Coronary artery (tissue), 2 donors: Measurements from ENCODE around the gene TMEM43.

Source experiments
- DNase-seq: peaks from one replicate; pipeline ENCODE4 v3.0.0-alpha.2; 2017; ENCODE audit warnings: low spot score
- H3K27ac ChIP-seq, 2 donors: fragments of 200-600 bp; sonication (generic); one replicate each; pipeline ENCODE4 v1.5.1; 2016 to 2019
- H3K4me3 ChIP-seq: fragments of 200-600 bp; sonication (generic); 2 replicates; pipeline ENCODE4 v1.5.1; 2016; ENCODE audit warnings: mild to moderate bottlenecking, moderate library complexity
- CTCF ChIP-seq: fragments of 200-600 bp; sonication (generic); IDR thresholded peaks from one replicate; pipeline ENCODE4 v1.5.1; 2019; ENCODE audit warnings: antibody characterized with exemption

TMEM43 gene

DNA sequence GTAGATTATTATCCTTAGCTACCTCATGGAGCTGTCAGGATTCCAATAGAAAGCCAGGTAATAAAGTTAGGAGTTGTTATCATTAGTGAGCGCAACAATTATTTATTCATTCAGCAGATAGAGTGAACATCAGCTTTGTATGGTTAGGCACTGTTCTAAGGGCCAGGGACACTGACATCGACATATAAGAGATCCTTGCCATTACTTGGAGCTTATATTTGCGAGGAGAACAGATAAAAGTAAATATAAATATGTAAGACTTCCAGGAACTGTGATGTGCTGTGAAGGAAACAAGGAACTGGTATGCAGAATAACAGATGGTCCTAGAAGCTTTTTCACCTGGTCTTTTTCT is 54.2 kb downstream of the TMEM43 start:
- Histone ChIP-seq H3K27ac (peak overlapping the region; percentile 78 to 82), H3K4me3 (peak overlapping the region; percentile 83)
- no peak for TF ChIP-seq CTCF
- DNase-seq = no peak

DNA sequence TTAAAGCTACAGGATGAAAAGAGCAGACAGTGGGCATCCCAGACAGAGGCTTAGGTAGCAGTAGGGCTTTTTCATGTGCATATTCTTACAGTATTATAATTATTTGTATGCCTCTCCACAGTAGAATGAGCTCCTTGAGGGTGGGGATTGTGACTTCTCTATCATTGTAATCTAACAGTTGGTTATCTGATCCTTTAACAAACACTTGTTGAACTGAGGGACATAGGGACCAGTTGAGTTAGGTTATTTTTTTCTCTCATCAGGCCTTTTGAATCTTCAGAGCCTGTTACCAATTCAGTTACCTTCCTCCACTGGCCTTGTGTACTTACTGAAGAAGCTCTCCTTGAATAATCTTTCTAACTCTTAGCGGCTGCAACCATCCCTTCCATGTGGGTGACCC is 54.9 kb downstream of the TMEM43 start:
- no peak overlapping the region for H3K27ac ChIP-seq
- no peak overlapping the region for H3K4me3 ChIP-seq
- DNase-seq = no peak
- TF ChIP-seq CTCF = no peak

DNA sequence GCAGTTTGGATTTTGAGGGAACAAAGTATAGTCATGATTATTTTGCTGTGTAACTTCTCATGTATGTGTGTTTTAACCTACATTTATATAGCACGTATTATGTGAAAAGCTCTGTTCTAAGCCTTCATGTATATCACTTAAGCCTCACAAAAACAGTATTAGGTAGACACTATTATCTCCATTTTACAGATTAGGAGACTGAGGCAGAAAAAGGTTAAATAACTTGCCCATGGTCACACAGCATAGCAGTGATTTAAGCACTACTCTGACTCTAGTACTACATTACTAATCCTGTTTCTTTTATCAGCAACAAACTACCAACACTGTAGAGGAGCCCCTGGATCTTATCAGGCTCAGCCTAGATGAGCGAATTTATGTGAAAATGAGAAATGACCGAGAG is 56.4 kb downstream of the TMEM43 start:
- no peak for DNase-seq
- TF ChIP-seq CTCF = no peak
- Histone ChIP-seq H3K27ac (no peak overlapping the region), H3K4me3 (no peak overlapping the region)

GRCh38 chr3:14183015-14183577 is 58.2 kb downstream of the TMEM43 start:
- TF ChIP-seq CTCF = no peak
- no peak for DNase-seq
- Histone ChIP-seq H3K27ac (no peak overlapping the region), H3K4me3 (no peak overlapping the region)

DNA sequence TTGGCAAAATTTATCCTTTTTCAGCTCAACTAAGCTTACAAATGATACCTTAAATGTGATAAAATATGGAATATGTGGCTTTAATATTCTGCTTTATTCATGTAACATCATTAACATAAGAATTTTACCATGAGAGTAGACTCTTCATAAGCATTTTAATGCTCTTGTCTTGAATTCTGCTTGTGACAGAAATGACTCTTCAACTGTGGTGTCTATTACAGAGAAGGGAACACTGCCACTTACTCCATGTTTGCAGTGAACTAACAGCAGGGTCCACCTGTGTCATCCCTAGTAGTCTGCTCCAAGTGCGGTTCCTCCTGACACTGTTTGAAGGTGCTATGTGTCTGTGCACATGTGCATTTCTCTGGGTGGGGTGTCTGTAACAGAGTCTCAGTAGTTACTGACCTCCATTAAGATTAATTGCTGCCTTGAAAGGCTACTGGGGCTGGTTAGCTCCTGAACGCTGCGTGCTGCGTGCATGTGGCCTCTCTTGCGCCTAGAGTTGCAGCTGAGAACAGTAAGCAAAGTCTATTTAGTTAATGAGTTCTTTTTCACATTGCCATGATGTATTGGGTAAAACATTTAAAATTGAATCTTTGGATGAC is 62.1 kb downstream of the TMEM43 start:
- no peak for TF ChIP-seq CTCF
- DNase-seq = no peak
- Histone ChIP-seq H3K4me3 (no peak overlapping the region), H3K27ac (no peak overlapping the region)

DNA sequence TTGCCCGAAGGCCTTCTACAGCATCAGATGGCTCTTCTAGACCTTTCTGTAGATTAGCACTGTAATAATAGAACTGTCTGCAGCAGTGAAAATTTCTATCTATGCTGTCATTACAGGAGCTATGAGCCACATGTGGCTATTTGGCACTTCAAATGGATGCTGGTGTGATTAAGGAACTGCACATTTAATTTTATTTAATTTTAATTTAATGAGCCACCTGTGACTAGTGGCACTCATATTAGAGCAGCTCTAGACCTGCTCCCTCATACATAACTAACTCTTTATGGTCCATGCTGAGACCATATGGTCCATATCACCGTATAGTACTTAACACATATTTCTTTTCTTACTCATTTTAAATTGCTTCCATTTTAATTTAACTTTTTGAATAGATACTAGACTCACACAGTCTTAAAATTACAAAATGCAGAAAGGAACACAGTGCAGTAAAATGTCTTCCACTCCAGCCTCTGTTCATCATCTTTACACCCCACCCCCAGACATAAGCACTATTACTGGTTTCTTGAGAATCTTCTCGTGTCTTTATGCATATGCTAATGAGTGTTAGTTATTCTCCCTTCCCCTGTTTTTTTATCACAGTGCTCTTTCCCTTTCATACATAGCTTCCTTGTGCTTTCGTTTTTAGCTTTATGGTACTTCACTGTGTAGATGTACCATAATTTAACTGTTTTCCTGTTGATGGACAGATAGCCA is 63.3 kb downstream of the TMEM43 start:
- DNase-seq = no peak
- Histone ChIP-seq H3K4me3 (no peak overlapping the region), H3K27ac (no peak overlapping the region)
- no peak for TF ChIP-seq CTCF
